Mesothelial cell of epicardium (in vitro differentiated cells): ENCODE measurements around the gene NYAP1. TPM values are rescaled to one million over a fixed set of nuclear protein-coding genes. Genes with fewer than 3 reads are reported as not detected.
"Not testable (repeated sequence)": the region's sequence is repeated elsewhere in the genome, so short reads cannot be mapped to it uniquely, and the experiment has no call there.

Experiments
- DNase-seq, 2 experiments: peaks; one replicate each; pipeline ENCODE4 v3.0.0; 2021; ENCODE audit warnings: low spot score in 2 of 2; ENCODE audit not compliant: unreplicated experiment in 2 of 2
- H3K27ac Mint-ChIP-seq: 2 replicates; pipeline ENCODE4 v1.8.0; 2021; ENCODE audit warnings: mixed read lengths
- H3K27me3 Mint-ChIP-seq: 2 replicates; pipeline ENCODE4 v1.8.0; 2021; ENCODE audit warnings: low read depth, mixed read lengths
- H3K36me3 Mint-ChIP-seq: 2 replicates; pipeline ENCODE4 v1.8.0; 2021; ENCODE audit warnings: mixed read lengths
- H3K4me1 Mint-ChIP-seq: 2 replicates; pipeline ENCODE4 v1.8.0; 2021; ENCODE audit warnings: mixed read lengths
- H3K4me3 Mint-ChIP-seq: 2 replicates; pipeline ENCODE4 v1.8.0; 2021; ENCODE audit warnings: mild to moderate bottlenecking, moderate library complexity, mixed read lengths
- H3K9me3 Mint-ChIP-seq: 2 replicates; pipeline ENCODE4 v1.8.0; 2021; ENCODE audit warnings: mixed read lengths
- CTCF ChIP-seq: fragments of 200-600 bp; sonication (generic); IDR thresholded peaks from one replicate; pipeline ENCODE4 v1.5.0; 2021; ENCODE audit warnings: antibody characterized with exemption; ENCODE audit not compliant: unreplicated experiment
- total RNA-seq: library from RNA; stranded (reverse); gene quantifications from 3 replicates; pipeline ENCODE4 v1.2.1, GENCODE V29; 2021

Gene NYAP1
- total RNA-seq, 1 donor from 2014 or later, result 8.5 TPM

GRCh38 chr7:100446040-100446439, 37.7 kb upstream of the NYAP1 start:
- Mint-ChIP-seq H3K36me3 (no peaks in the 10 kb centered on the region), H3K4me3 (no peak overlapping the region), H3K27me3 (no peaks in the 10 kb centered on the region), H3K4me1 (no peaks in the 10 kb centered on the region), H3K27ac (peak overlapping the region; percentile 39), H3K9me3 (no peaks in the 10 kb centered on the region)
- no peak for TF ChIP-seq CTCF
- no peak for DNase-seq

GRCh38 chr7:100447363-100447762, 36.4 kb upstream of the NYAP1 start:
- H3K27me3 Mint-ChIP-seq, H3K4me1 Mint-ChIP-seq, H3K4me3 Mint-ChIP-seq, H3K36me3 Mint-ChIP-seq, H3K27ac Mint-ChIP-seq, H3K9me3 Mint-ChIP-seq, DNase-seq: not testable (repeated sequence)

- Mint-ChIP-seq H3K27ac (peak overlapping the region; percentile 27), H3K4me1 (no peaks in the 10 kb centered on the region), H3K36me3 (no peaks in the 10 kb centered on the region), H3K27me3 (no peaks in the 10 kb centered on the region), H3K4me3 (peak overlapping the region; percentile 43), H3K9me3 (no peaks in the 10 kb centered on the region)
- TF ChIP-seq CTCF, result no peak
- no peak for DNase-seq
Observed at GRCh38 chr7:100449190-100449795, 34.4 kb upstream of the NYAP1 start.

- Mint-ChIP-seq H3K4me1 (no peaks in the 10 kb centered on the region), H3K27ac (no peak overlapping the region), H3K27me3 (no peaks in the 10 kb centered on the region), H3K4me3 (no peak overlapping the region), H3K9me3 (no peaks in the 10 kb centered on the region), H3K36me3 (no peaks in the 10 kb centered on the region)
- no peak for TF ChIP-seq CTCF
- DNase-seq, result no peak
Observed at GRCh38 chr7:100452513-100452912, 31.2 kb upstream of the NYAP1 start.

- H3K27me3 Mint-ChIP-seq, H3K4me1 Mint-ChIP-seq, H3K36me3 Mint-ChIP-seq, H3K27ac Mint-ChIP-seq, H3K9me3 Mint-ChIP-seq, DNase-seq, H3K4me3 Mint-ChIP-seq: not testable (repeated sequence)
Observed at GRCh38 chr7:100453854-100454253, 29.9 kb upstream of the NYAP1 start.

- no peaks in the 10 kb centered on the region for H3K9me3 Mint-ChIP-seq
- no peaks in the 10 kb centered on the region for H3K4me1 Mint-ChIP-seq
- H3K27ac Mint-ChIP-seq, result no peak overlapping the region
- no peaks in the 10 kb centered on the region for H3K27me3 Mint-ChIP-seq
- H3K4me3 Mint-ChIP-seq, result no peak overlapping the region
- no peak for DNase-seq
- no peak for TF ChIP-seq CTCF
- H3K36me3 Mint-ChIP-seq, result peaks cover 3% of the 10 kb centered on the region
Observed at GRCh38 chr7:100455206-100455605, 28.5 kb upstream of the NYAP1 start.

GRCh38 chr7:100456562-100456961, 27.2 kb upstream of the NYAP1 start:
- TF ChIP-seq CTCF, result no peak
- Mint-ChIP-seq H3K27me3 (no peaks in the 10 kb centered on the region), H3K36me3 (peaks cover 3% of the 10 kb centered on the region), H3K27ac (no peak overlapping the region), H3K9me3 (no peaks in the 10 kb centered on the region), H3K4me1 (no peaks in the 10 kb centered on the region), H3K4me3 (no peak overlapping the region)
- DNase-seq, result no peak
